ENCODE measurements around the gene ANXA5. TPM values are rescaled to one million over a fixed set of nuclear protein-coding genes. Genes with fewer than 3 reads are reported as not detected.

The ANXA5 gene
- total RNA-seq, 1 experiment from 2014 or later, result 476 TPM

GRCh38 chr4:121679951-121680350 is 16.8 kb downstream of the ANXA5 start:
- Mint-ChIP-seq H3K36me3 (ENCODE audit: insufficient read depth, unreplicated experiment) (peaks cover 85% of the 10 kb centered on the region), H3K27me3 (ENCODE audit: insufficient read depth, unreplicated experiment) (no peaks in the 10 kb centered on the region), H3K9me3 (ENCODE audit: unreplicated experiment) (no peaks in the 10 kb centered on the region), H3K27ac (ENCODE audit: low read depth, unreplicated experiment) (peak overlapping the region; percentile 64), H3K4me1 (ENCODE audit: insufficient read depth, unreplicated experiment) (peaks cover 11% of the 10 kb centered on the region), H3K4me3 (ENCODE audit: unreplicated experiment) (no peak overlapping the region)
- ChIA-PET CTCF (interaction anchor here (0.6 to 1.7 kb wide), 5 partner anchors 19 to 309 kb away, joined by 3 to 7 read pairs (median 5); no protein-coding TSS in a partner anchor), POLR2A (interaction anchor here (1.5 kb wide), 1 partner anchor 13 kb away, joined by 5 read pairs; no protein-coding TSS in a partner anchor)
- intact Hi-C loops (cut with micrococcal nuclease), result no loop called here
- BruUV-seq (replicated peaks), result no TSS peak
- DNase-seq (ENCODE audit: unreplicated experiment), result no peak
- TF ChIP-seq CTCF (IDR thresholded peaks at IDR 0.05; ENCODE audit: unreplicated experiment), result no peak

- Mint-ChIP-seq H3K36me3 (ENCODE audit: insufficient read depth, unreplicated experiment) (peaks cover 78% of the 10 kb centered on the region), H3K4me1 (ENCODE audit: insufficient read depth, unreplicated experiment) (peaks cover 8% of the 10 kb centered on the region), H3K27ac (ENCODE audit: low read depth, unreplicated experiment) (peak overlapping the region; percentile 64), H3K27me3 (ENCODE audit: insufficient read depth, unreplicated experiment) (no peaks in the 10 kb centered on the region), H3K4me3 (ENCODE audit: unreplicated experiment) (no peak overlapping the region), H3K9me3 (ENCODE audit: unreplicated experiment) (no peaks in the 10 kb centered on the region)
- CTCF ChIA-PET, result no interaction called here
- POLR2A ChIA-PET, result interaction anchor here (1.0 to 1.5 kb wide), 3 partner anchors 12 to 48 kb away, joined by 3 to 5 read pairs (median 3); no protein-coding TSS in a partner anchor
- no TSS peak for BruUV-seq (replicated peaks)
- intact Hi-C loops (cut with micrococcal nuclease), result no loop called here
- no peak for TF ChIP-seq CTCF (IDR thresholded peaks at IDR 0.05; ENCODE audit: unreplicated experiment)
- DNase-seq (ENCODE audit: unreplicated experiment), result no peak
Observed at GRCh38 chr4:121679267-121679666, 17.5 kb downstream of the ANXA5 start.

GRCh38 chr4:121677524-121677923 is 19.3 kb downstream of the ANXA5 start:
- Mint-ChIP-seq H3K4me3 (ENCODE audit: unreplicated experiment) (no peak overlapping the region), H3K27me3 (ENCODE audit: insufficient read depth, unreplicated experiment) (no peaks in the 10 kb centered on the region), H3K27ac (ENCODE audit: low read depth, unreplicated experiment) (peak overlapping the region; percentile 39), H3K9me3 (ENCODE audit: unreplicated experiment) (no peaks in the 10 kb centered on the region), H3K4me1 (ENCODE audit: insufficient read depth, unreplicated experiment) (peaks cover 6% of the 10 kb centered on the region), H3K36me3 (ENCODE audit: insufficient read depth, unreplicated experiment) (peaks cover 71% of the 10 kb centered on the region)
- no peak for DNase-seq (ENCODE audit: unreplicated experiment)
- ChIA-PET POLR2A (interaction anchor here (0.6 to 1.6 kb wide), 5 partner anchors 10 to 1242 kb away, joined by 3 to 5 read pairs (median 3); partner anchors contain the start of gene ANXA5), CTCF (interaction anchor here (0.6 to 2.1 kb wide), 6 partner anchors 11 to 519 kb away, joined by 3 to 8 read pairs (median 4); no protein-coding TSS in a partner anchor)
- TF ChIP-seq CTCF (IDR thresholded peaks at IDR 0.05; ENCODE audit: unreplicated experiment), result no peak
- intact Hi-C loops (cut with micrococcal nuclease), result no loop called here
- BruUV-seq (replicated peaks), result no TSS peak

GRCh38 chr4:121676345-121677075 is 20.3 kb downstream of the ANXA5 start:
- no TSS peak for BruUV-seq (replicated peaks)
- Mint-ChIP-seq H3K27ac (ENCODE audit: low read depth, unreplicated experiment) (no peak overlapping the region), H3K27me3 (ENCODE audit: insufficient read depth, unreplicated experiment) (no peaks in the 10 kb centered on the region), H3K9me3 (ENCODE audit: unreplicated experiment) (no peaks in the 10 kb centered on the region), H3K4me3 (ENCODE audit: unreplicated experiment) (no peak overlapping the region), H3K4me1 (ENCODE audit: insufficient read depth, unreplicated experiment) (peaks cover 10% of the 10 kb centered on the region), H3K36me3 (ENCODE audit: insufficient read depth, unreplicated experiment) (peaks cover 71% of the 10 kb centered on the region)
- DNase-seq (ENCODE audit: unreplicated experiment), result no peak
- POLR2A ChIA-PET, result interaction anchor here (0.6 to 1.6 kb wide), 4 partner anchors 9 to 235 kb away, joined by 3 to 4 read pairs (median 4); no protein-coding TSS in a partner anchor
- no peak for TF ChIP-seq CTCF (IDR thresholded peaks at IDR 0.05; ENCODE audit: unreplicated experiment)
- intact Hi-C loops (cut with micrococcal nuclease), result no loop called here
- CTCF ChIA-PET, result interaction anchor here (0.7 to 2.1 kb wide), 7 partner anchors 8 to 214 kb away, joined by 3 to 8 read pairs (median 4); no protein-coding TSS in a partner anchor

Measured in MCF 10A (cell line).